Stomach (tissue), 9 donors: ENCODE results near the gene C20orf204. TPM values are rescaled to one million over a fixed set of nuclear protein-coding genes. Genes with fewer than 3 reads are reported as not detected.

ENCODE experiments used
- DNase-seq, 2 donors: peaks; one replicate each; pipeline versions ENCODE4 v3.0.0 to v3.0.0-alpha.2; 2013 to 2019
- H3K27ac ChIP-seq, 5 donors: fragments of 200-600 bp in 4 of 5; sonication (generic) in 4 of 5; one replicate each; pipeline ENCODE4 v1.5.1; 2013 to 2019; ENCODE audit warnings: mild to moderate bottlenecking in 1 of 5, moderate library complexity in 1 of 5
- H3K27me3 ChIP-seq, 3 donors: fragments of 200-600 bp; sonication (generic); one replicate each; pipeline ENCODE4 v1.5.1; 2017 to 2019; ENCODE audit warnings: mixed run types in 1 of 3
- H3K36me3 ChIP-seq, 4 donors: fragments of 200-600 bp; sonication (generic); 1 replicate in 3 of 4; 2 replicates in 1 of 4; pipeline ENCODE4 v1.5.1; 2016 to 2019
- H3K4me1 ChIP-seq, 4 donors: fragments of 200-600 bp; sonication (generic); one replicate each; pipeline ENCODE4 v1.5.1; 2016 to 2019
- H3K4me3 ChIP-seq, 4 donors: fragments of 200-600 bp; sonication (generic) in 3 of 4; one replicate each; pipeline ENCODE4 v1.5.1; 2016 to 2019; ENCODE audit warnings: mild to moderate bottlenecking in 1 of 4
- H3K9me3 ChIP-seq, 4 donors: fragments of 200-600 bp; sonication (generic); one replicate each; pipeline ENCODE4 v1.5.1; 2016 to 2019
- EP300 ChIP-seq: sonication (generic); formaldehyde crosslinking; IDR thresholded peaks from one replicate; pipeline ENCODE4 v1.6.1; 2017; ENCODE audit warnings: antibody characterized with exemption
- POLR2A ChIP-seq, 4 donors: fragments of 450-650 bp; IDR thresholded peaks; one replicate each; pipeline ENCODE4 v1.6.1; 2016; ENCODE audit warnings: antibody characterized with exemption in 4 of 4, control low read depth in 2 of 4, mild to moderate bottlenecking in 1 of 4, moderate library complexity in 1 of 4
- POLR2AphosphoS5 ChIP-seq, 3 donors: sonication (generic); formaldehyde crosslinking; IDR thresholded peaks; one replicate each; pipeline ENCODE4 v1.6.1; 2016; ENCODE audit warnings: antibody characterized with exemption in 3 of 3
- WGBS, 5 donors: extraction: QIAGEN DNeasy Blood & Tissue Kit in 3 of 5; methylation state at CpG; one replicate each; pipeline versions ENCODE4 v1.1.5 to v1.1.7; 2013 to 2018; 5-methylcytosine and 5-hydroxymethylcytosine counted together
- intact Hi-C: fragments of 100-400 bp; cut with DNase I; formaldehyde crosslinking; loops from one replicate; pipeline ENCODE4 v1.15.1; 2023; ENCODE audit warnings: low total_unique reads
- polyA plus RNA-seq, 3 donors: library from polyadenylated mRNA; stranded (reverse); fragments of 200-250 nt; gene quantifications; one replicate each; pipeline ENCODE4 v1.2.3, GENCODE V29; 2013
- total RNA-seq, 5 donors: library from RNA; depleted of rRNA; stranded (reverse); fragments of >200 nt; gene quantifications; one replicate each; pipeline versions ENCODE4 v1.1.0 to v1.2.3, GENCODE V29; 2014 to 2016
- TF ChIP-seq, protein P1 (sequence below), 7 experiments: fragments of 450-650 bp in 4 of 7; fragments of 200-600 bp in 3 of 7; sonication (generic) in 3 of 7; IDR thresholded peaks; one replicate each; pipeline ENCODE4 v1.5.1; 2016 to 2019; ENCODE audit warnings: antibody characterized with exemption in 7 of 7, control low read depth in 2 of 7, mild to moderate bottlenecking in 1 of 7
- donor health status: healthy with polysubstance abuse.
- donor health status: Bipolar disorder and iron deficiency.
- donor health status: healthy.

C20orf204 gene
- total and polyA plus RNA-seq, 8 donors = 0.62 to 3.4 (median 1.5) TPM; not detected in 4

- Histone ChIP-seq H3K4me1 (peaks cover 0 to 38% (median 13%) of the 10 kb centered on the region in 4 donors), H3K9me3 (no peaks in the 10 kb centered on the region), H3K27me3 (no peaks in the 10 kb centered on the region), H3K4me3 (no peak overlapping the region), H3K27ac (no peak overlapping the region), H3K36me3 (peaks cover 74 to 100% (median 99%) of the 10 kb centered on the region in 4 donors)
- 90 to 96% (median 94%) methylated on average over 30 to 38 of the region's 38 CpGs for WGBS, 5 donors
- intact Hi-C loops = no loop called here
- no peak for TF ChIP-seq POLR2A (IDR thresholded peaks at IDR 0.05)
- TF ChIP-seq POLR2AphosphoS5 (IDR thresholded peaks at IDR 0.05) = no peak
- TF ChIP-seq, protein P1, sequence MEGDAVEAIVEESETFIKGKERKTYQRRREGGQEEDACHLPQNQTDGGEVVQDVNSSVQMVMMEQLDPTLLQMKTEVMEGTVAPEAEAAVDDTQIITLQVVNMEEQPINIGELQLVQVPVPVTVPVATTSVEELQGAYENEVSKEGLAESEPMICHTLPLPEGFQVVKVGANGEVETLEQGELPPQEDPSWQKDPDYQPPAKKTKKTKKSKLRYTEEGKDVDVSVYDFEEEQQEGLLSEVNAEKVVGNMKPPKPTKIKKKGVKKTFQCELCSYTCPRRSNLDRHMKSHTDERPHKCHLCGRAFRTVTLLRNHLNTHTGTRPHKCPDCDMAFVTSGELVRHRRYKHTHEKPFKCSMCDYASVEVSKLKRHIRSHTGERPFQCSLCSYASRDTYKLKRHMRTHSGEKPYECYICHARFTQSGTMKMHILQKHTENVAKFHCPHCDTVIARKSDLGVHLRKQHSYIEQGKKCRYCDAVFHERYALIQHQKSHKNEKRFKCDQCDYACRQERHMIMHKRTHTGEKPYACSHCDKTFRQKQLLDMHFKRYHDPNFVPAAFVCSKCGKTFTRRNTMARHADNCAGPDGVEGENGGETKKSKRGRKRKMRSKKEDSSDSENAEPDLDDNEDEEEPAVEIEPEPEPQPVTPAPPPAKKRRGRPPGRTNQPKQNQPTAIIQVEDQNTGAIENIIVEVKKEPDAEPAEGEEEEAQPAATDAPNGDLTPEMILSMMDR (IDR thresholded peaks at IDR 0.05) = no peak
- TF ChIP-seq EP300 = no peak
- DNase-seq = no peak
Observed at GRCh38 chr20:64029293-64030117, 6.5 kb upstream of the C20orf204 start.

DNA sequence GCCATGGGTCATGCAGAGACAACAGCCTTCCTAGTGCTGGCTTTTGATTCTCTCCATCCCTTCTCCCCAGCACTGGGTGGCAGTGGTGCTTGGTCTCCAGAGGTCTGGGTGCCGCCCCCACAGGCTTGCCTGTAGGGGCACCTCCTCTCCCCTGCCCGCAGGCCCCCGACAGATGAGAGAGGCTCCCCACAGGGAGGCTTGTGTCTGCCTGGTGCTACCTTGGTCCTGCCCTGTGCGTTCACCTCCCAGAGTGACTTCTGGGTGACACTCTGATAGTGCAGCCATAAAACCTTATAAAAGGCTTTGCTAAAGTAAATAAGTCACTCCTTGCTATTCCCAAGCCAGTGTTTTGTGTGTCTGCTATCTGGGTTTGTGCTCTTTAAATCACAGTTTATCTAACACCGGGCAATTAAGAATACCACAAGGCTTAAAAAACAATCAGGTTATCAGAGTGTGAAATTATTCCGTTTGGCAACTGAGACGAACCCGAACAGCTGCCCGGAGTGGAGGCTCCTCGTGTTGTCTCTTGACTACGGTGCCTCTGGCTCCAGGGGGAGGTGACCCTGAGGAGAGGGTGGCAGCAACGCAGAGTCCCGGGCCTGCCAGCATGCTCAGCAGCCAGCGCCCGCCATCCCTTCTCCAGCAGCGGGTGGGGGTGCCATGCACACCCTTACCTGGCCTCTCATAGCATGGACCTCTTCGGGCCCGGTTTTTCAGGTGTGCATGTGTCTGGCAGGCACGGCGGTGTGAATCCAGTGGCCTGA lies 5.4 kb upstream of the C20orf204 start:
- intact Hi-C loops = no loop called here
- Histone ChIP-seq H3K27ac (no peak overlapping the region), H3K36me3 (peaks cover 63 to 100% (median 99%) of the 10 kb centered on the region in 4 donors), H3K9me3 (no peaks in the 10 kb centered on the region), H3K4me3 (no peak overlapping the region), H3K4me1 (peaks cover 0 to 41% (median 14%) of the 10 kb centered on the region in 4 donors), H3K27me3 (peaks cover 0 to 2% (median 0%) of the 10 kb centered on the region in 3 donors)
- TF ChIP-seq POLR2A (IDR thresholded peaks at IDR 0.05) (no peak), EP300 (no peak), POLR2AphosphoS5 (IDR thresholded peaks at IDR 0.05) (no peak)
- TF ChIP-seq, protein P1 (IDR thresholded peaks at IDR 0.05) = no peak
- DNase-seq = no peak
- 35 to 50% (median 47%) methylated on average over 14 to 20 of the region's 20 CpGs for WGBS, 5 donors

- no peak for TF ChIP-seq EP300
- TF ChIP-seq, protein P1 (IDR thresholded peaks at IDR 0.05) = no peak
- no peak for TF ChIP-seq POLR2A (IDR thresholded peaks at IDR 0.05)
- no peak for TF ChIP-seq POLR2AphosphoS5 (IDR thresholded peaks at IDR 0.05)
- Histone ChIP-seq H3K4me1 (peaks cover 0 to 52% (median 16%) of the 10 kb centered on the region in 4 donors), H3K9me3 (no peaks in the 10 kb centered on the region), H3K27me3 (peaks cover 0 to 15% (median 9%) of the 10 kb centered on the region in 3 donors), H3K4me3 (no peak overlapping the region), H3K36me3 (peaks cover 50 to 89% (median 87%) of the 10 kb centered on the region in 4 donors), H3K27ac (no peak overlapping the region)
- intact Hi-C loops = no loop called here
- 94 to 97% (median 96%) methylated on average over 8 to 19 of the region's 19 CpGs for WGBS, 5 donors
- DNase-seq = no peak
Observed at GRCh38 chr20:64031822-64032314, 4.1 kb upstream of the C20orf204 start.
